Mucosa of rectum (tissue), 2 donors: ENCODE measurements around the gene PYGO1.
"Not testable (repeated sequence)": the region's sequence is repeated elsewhere in the genome, so short reads cannot be mapped to it uniquely, and the experiment has no call there.

Experiments used
- H3K27ac ChIP-seq, 2 donors: one replicate each; pipeline ENCODE4 v1.7.0; 2013; ENCODE audit warnings: inconsistent platforms in 2 of 2, low read depth in 2 of 2, low read length in 2 of 2
- H3K27me3 ChIP-seq, 2 donors: one replicate each; pipeline ENCODE4 v1.7.0; 2013; ENCODE audit warnings: low read length in 2 of 2; ENCODE audit not compliant: control insufficient read depth in 2 of 2, insufficient read depth in 2 of 2
- H3K36me3 ChIP-seq, 2 donors: one replicate each; pipeline ENCODE4 v1.7.0; 2013; ENCODE audit warnings: low read length in 2 of 2; ENCODE audit not compliant: control insufficient read depth in 2 of 2, insufficient read depth in 2 of 2
- H3K4me1 ChIP-seq, 2 donors: one replicate each; pipeline ENCODE4 v1.7.0; 2013; ENCODE audit warnings: low read length in 2 of 2, mild to moderate bottlenecking in 1 of 2; ENCODE audit not compliant: control insufficient read depth in 2 of 2, insufficient read depth in 2 of 2
- H3K4me3 ChIP-seq, 2 donors: one replicate each; pipeline ENCODE4 v1.7.0; 2013; ENCODE audit warnings: low read length in 2 of 2
- H3K9ac ChIP-seq, 2 donors: one replicate each; pipeline ENCODE4 v1.7.0; 2013; ENCODE audit warnings: low read length in 2 of 2, low read depth in 1 of 2, mild to moderate bottlenecking in 1 of 2
- H3K9me3 ChIP-seq, 2 donors: one replicate each; pipeline ENCODE4 v1.7.0; 2013; ENCODE audit warnings: low read length in 2 of 2; ENCODE audit not compliant: control insufficient read depth in 2 of 2
- donor health status: healthy.
- donor health status: Normal muscosa, but diverticular disease.

The PYGO1 gene

GRCh38 chr15:55488952-55489600 lies 99.1 kb downstream of the PYGO1 start:
- H3K27ac ChIP-seq, H3K9me3 ChIP-seq, H3K4me3 ChIP-seq, H3K36me3 ChIP-seq, H3K9ac ChIP-seq, H3K27me3 ChIP-seq, H3K4me1 ChIP-seq: not testable (repeated sequence)
